SH-SY5Y (cell line): ENCODE measurements around the gene ASPRV1.

Experiments used
- GATA2 ChIP-seq: IDR thresholded peaks from 2 replicates; pipeline ENCODE4 v1.6.1; 2011; ENCODE audit warnings: mild to moderate bottlenecking, low read depth, low read length
- GATA3 ChIP-seq: IDR thresholded peaks from 2 replicates; pipeline ENCODE4 v1.6.1; 2011; ENCODE audit warnings: low read depth, mild to moderate bottlenecking, low read length, moderate library complexity

The ASPRV1 gene

GRCh38 chr2:69926849-69927515 is 34.4 kb downstream of the ASPRV1 start:
- no peak for TF ChIP-seq GATA2
- TF ChIP-seq GATA3, result no peak

GRCh38 chr2:69923116-69923515 is 38.3 kb downstream of the ASPRV1 start:
- TF ChIP-seq GATA2 (no peak), GATA3 (no peak)

- no peak for TF ChIP-seq GATA3
- no peak for TF ChIP-seq GATA2
Measured at GRCh38 chr2:69918401-69918800, 43.0 kb downstream of the ASPRV1 start.

- TF ChIP-seq GATA3 (no peak), GATA2 (no peak)
Measured at GRCh38 chr2:69917852-69918251, 43.6 kb downstream of the ASPRV1 start.

- no peak for TF ChIP-seq GATA2
- TF ChIP-seq GATA3, result no peak
Measured at GRCh38 chr2:69916106-69916505, 45.3 kb downstream of the ASPRV1 start.

- no peak for TF ChIP-seq GATA2
- no peak for TF ChIP-seq GATA3
Measured at GRCh38 chr2:69914950-69915945, 46.2 kb downstream of the ASPRV1 start, which contains the start of gene MXD1. MXD1 (plus strand) TSS chr2:69915109; CDS start chr2:69915331, 222 bp downstream.

- no peak for TF ChIP-seq GATA3
- no peak for TF ChIP-seq GATA2
Measured at GRCh38 chr2:69914164-69914949, 47.1 kb downstream of the ASPRV1 start.

GRCh38 chr2:69911985-69912563 is 49.4 kb downstream of the ASPRV1 start:
- TF ChIP-seq GATA2 (no peak), GATA3 (no peak)
